Testis (tissue), 2 donors: ENCODE measurements around the gene UBAC1.

Experiments
- POLR2A ChIP-seq: fragments of 450-650 bp; IDR thresholded peaks from one replicate; pipeline ENCODE4 v1.6.1; 2017; ENCODE audit warnings: antibody characterized with exemption, mild to moderate bottlenecking, moderate library complexity
- TF ChIP-seq, protein P1 (sequence below), 3 experiments: fragments of 450-650 bp in 2 of 3; fragments of 200-600 bp in 1 of 3; sonication (generic) in 1 of 3; IDR thresholded peaks; one replicate each; pipeline ENCODE4 v1.5.1; 2016 to 2019; ENCODE audit warnings: antibody characterized with exemption in 3 of 3, mild to moderate bottlenecking in 2 of 3, moderate library complexity in 1 of 3

DNA sequence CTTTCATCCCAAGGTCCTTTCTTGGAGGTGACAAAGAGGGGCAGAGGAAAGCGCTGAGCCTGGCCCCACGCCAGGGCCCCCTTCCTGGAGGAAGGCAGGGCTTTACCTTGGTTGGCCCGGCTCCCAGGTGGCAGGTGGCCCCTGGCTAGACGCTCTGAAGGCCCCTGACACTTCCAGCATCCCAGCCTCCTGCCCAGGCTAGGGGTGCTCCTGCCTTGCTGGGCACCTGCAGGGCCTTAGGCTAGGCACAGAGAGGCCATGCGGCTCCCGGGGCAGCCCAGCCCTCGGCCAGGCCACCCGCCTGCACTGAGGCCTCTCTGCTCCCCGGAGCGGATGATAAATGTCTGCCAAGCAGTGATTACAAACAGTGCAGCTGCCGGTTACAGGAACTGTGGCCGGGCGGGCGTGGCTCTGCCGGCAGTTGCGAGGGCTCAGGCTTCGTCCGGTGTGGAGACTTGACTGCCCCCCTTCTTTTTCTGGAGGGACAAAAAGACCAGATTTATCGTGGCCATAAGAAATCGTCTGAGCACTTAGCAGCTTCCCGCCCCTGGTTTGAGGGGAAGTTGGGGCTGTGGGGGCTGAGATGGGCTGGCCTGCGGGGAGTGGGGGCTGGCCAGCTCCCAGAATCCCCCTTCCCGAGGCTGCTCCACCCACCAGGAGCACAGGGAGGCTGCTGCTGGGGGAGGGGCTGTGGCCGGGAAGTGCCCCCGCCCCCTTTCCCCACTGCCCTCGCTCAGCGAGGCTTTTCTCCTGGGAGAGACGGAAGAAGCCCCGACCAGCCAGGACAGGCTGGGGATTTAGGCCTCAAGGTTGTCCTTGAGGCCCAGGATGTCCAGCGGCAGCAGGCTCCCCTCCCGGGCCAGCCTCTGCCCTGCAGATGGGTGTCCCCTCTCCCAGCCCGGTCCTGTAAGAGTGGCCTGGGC, 31.6 kb upstream of the UBAC1 start:
- no peak for TF ChIP-seq POLR2A
- TF ChIP-seq, protein P1, sequence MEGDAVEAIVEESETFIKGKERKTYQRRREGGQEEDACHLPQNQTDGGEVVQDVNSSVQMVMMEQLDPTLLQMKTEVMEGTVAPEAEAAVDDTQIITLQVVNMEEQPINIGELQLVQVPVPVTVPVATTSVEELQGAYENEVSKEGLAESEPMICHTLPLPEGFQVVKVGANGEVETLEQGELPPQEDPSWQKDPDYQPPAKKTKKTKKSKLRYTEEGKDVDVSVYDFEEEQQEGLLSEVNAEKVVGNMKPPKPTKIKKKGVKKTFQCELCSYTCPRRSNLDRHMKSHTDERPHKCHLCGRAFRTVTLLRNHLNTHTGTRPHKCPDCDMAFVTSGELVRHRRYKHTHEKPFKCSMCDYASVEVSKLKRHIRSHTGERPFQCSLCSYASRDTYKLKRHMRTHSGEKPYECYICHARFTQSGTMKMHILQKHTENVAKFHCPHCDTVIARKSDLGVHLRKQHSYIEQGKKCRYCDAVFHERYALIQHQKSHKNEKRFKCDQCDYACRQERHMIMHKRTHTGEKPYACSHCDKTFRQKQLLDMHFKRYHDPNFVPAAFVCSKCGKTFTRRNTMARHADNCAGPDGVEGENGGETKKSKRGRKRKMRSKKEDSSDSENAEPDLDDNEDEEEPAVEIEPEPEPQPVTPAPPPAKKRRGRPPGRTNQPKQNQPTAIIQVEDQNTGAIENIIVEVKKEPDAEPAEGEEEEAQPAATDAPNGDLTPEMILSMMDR (IDR thresholded peaks at IDR 0.05) = no peak
